Measurements from ENCODE around the gene RNU1-4.
"Not testable (repeated sequence)": the region's sequence is repeated elsewhere in the genome, so short reads cannot be mapped to it uniquely, and the experiment has no call there.

The RNU1-4 gene

DNA sequence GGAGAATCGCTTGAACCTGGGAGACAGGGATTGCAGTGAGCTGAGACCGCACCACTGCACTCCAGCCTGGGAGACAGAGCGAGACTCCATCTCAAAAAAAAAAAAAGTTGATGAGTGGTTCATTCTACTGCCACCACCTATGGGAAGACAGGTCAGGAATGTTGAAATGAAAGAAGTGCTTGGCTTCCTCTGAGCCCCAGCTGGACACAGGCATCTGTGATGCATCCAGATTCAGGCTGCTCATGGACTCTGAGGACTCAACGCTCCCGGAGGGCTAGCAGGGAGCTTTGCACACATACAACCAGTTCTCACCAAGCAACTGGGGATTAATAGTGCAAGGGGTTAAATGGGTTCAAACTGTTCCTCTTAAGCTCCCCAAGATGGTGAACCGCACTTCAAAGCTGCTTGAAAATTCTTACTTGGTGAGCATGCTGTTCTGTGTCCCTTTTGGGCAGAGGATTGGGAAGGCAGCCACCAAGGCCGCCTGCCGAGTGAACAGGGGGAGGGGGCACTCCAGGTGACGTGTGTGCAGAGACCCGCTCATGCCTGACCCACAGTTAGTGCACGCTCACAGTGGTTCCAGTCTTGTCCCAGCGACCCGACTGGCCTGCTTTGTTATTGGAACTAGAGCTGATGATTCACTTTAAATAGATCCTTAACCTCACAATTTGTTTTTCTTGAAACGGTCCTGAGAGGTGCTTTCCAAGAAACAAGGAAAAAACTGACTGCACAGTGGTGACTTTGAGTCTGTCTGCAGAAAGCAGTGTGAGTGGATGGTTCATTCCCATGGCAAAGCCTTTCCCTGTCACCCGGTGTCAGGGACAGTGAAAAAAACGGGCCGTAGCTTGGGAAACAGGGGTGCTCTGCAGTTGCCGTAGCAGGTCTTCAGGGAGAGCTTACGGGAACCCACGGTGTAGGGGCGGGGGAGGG is 32.2 kb downstream of the RNU1-4 start:
- not testable (repeated sequence) for DNase-seq

GRCh38 chr1:16773205-16773596 is 32.9 kb downstream of the RNU1-4 start:
- DNase-seq: not testable (repeated sequence)

DNA sequence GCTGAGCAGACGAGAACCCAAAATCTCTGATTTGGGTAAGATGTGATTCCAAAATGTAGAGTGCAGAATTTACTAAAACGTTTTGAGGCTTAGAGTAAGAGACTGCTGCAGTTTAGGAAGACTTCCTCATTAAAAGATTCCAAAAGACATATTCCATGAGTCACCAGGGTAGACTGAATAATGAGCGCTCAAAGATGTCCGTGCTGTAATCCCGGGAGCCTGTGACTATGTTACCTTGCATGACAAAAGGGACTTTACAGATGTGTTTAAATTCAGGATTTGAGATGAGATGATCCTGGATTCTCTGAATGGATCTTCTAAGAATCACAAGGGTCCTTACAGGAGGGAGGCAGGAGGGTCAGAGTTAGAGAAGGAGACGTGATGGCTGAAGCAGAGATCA is 33.4 kb downstream of the RNU1-4 start:
- DNase-seq: not testable (repeated sequence)

GRCh38 chr1:16774773-16775172 is 34.5 kb downstream of the RNU1-4 start:
- not testable (repeated sequence) for DNase-seq

- DNase-seq: not testable (repeated sequence)
Observed at GRCh38 chr1:16775290-16775689, 35.0 kb downstream of the RNU1-4 start.

DNA sequence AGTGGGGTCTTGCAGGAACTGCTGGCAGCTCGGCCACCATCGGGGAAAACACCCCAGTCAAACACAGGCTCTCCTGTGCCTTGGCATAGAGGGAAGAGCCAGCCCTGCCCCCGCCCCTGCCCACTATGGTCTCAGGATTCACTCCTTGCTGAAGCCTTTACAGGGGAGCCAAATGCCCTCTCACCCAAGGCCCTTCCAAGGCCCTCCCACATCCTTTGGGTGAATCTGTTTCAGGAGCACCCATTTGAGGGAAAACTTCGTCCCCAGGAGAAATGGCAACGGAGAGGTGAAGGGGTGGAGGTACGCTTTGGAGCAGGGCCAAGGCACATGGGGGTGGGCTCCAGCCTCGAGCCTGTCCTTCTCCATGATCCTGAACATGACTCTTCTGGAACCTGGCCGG is 35.9 kb downstream of the RNU1-4 start:
- DNase-seq: not testable (repeated sequence)

DNA sequence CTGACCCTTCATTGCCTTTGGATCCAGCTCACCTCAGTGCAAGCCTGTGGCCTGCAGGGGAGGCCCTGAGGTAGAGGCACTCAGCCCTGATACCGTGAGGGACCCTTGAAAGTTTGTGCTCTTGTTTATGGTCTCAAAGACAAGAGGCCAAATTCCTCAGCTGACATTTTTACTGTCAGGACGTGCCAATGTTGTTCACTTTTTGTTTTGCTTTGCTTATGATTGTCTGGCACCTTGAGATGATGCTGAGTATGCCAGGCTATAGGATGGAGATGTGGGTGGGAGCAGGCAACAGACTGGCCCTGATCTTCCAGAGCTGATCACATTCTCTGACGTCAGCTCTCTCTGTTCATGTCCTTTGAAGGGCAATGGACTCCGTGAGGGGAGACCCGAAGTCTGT is 36.5 kb downstream of the RNU1-4 start:
- DNase-seq: not testable (repeated sequence)

- not testable (repeated sequence) for DNase-seq
Observed at GRCh38 chr1:16777821-16778220, 37.5 kb downstream of the RNU1-4 start.

- not testable (repeated sequence) for DNase-seq
Observed at GRCh38 chr1:16779525-16779924, 39.2 kb downstream of the RNU1-4 start.

GRCh38 chr1:16781033-16781432 is 40.7 kb downstream of the RNU1-4 start:
- DNase-seq: not testable (repeated sequence)

DNA sequence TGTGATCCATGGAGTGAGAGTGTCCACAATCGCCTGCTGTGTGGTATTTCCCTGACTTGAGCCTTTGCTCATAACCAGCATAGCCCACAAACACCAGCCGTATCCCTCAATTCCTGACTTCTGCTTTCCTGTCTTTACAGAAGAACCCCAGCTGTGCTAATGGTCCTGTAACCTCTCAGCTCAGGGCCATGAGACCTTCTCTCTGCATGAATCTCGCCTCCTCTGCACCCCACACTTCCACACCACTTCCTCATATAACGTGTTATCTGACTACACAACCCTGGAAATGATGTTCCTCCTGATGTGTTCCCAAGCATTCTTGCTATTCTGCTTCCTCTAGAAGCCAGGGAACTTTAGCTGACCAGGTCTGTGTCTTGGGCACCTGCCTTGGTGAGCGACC is 41.3 kb downstream of the RNU1-4 start:
- DNase-seq: not testable (repeated sequence)

- DNase-seq: not testable (repeated sequence)
Observed at GRCh38 chr1:16784955-16785354, 44.6 kb downstream of the RNU1-4 start.

- not testable (repeated sequence) for DNase-seq
Observed at GRCh38 chr1:16786362-16786761, 46.0 kb downstream of the RNU1-4 start.

DNA sequence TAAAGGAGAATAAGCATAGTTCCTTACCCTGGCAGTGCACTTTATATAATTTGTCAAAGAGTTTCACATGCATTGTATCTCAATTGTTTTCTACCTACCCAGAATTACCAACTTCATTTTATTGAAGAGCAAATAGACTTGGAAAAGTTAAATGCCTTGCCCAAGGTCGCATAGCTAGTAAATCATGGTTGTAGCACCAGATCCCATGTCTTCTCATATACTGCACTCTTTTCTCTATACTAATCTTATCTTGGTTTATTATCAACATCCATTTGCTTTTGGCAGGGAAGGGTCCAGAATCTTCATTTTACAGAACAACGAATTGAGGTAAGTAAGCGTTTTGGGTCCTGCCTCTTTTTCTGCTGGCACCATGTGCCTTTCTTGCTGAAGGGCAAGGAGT is 46.9 kb downstream of the RNU1-4 start:
- DNase-seq: not testable (repeated sequence)

DNA sequence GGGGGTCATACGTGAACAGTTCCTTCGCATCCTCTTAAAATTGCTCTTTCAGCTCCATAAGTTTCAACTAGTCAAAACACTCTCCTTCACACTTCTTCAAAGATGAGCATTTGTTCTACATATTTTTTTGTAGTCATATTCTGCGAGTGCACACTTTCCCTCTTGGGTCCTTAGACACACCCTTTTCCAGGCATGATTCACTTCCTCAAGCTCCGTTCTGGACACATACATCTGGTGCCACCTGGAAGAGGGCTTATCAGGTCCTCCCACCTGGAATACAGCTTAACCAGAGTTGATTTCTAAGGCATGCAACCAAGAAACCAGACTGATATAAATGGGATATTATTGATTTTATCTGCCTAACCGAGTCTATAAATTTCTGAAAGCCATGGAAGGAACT is 47.4 kb downstream of the RNU1-4 start:
- not testable (repeated sequence) for DNase-seq
